K562 (cell line): ENCODE results near the gene TTLL11.

ENCODE experiments used
- ELK1 ChIP-seq: sonication (generic); formaldehyde crosslinking; IDR thresholded peaks from 2 replicates; pipeline ENCODE4 v1.8.1; 2022; ENCODE audit warnings: missing genetic modification reagents
- HDAC6 ChIP-seq: IDR thresholded peaks from 2 replicates; pipeline ENCODE4 v1.6.1; 2012; ENCODE audit warnings: low read depth, mild to moderate bottlenecking, control low read depth, inconsistent platforms, low read length, moderate library complexity
- POLR2A ChIP-seq: fragments of 450-650 bp; conservative IDR thresholded peaks from 2 replicates; pipeline ENCODE4 v1.6.1; 2016
- SETDB1 ChIP-seq: IDR thresholded peaks from one replicate; pipeline ENCODE4 v1.6.1; 2012; ENCODE audit warnings: low read length, control low read depth, inconsistent platforms
- SP1 ChIP-seq: sonication (generic); formaldehyde crosslinking; IDR thresholded peaks from 2 replicates; pipeline ENCODE4 v1.8.1; 2022; ENCODE audit warnings: mild to moderate bottlenecking, missing genetic modification reagents
- U2AF1 ChIP-seq: fragments of 200-400 bp; formaldehyde crosslinking; optimal IDR thresholded peaks from 2 replicates; pipeline ENCODE3; 2017; ENCODE audit warnings: mild to moderate bottlenecking, low read depth, low read length, moderate library complexity
- U2AF2 ChIP-seq: fragments of 200-400 bp; formaldehyde crosslinking; optimal IDR thresholded peaks from 2 replicates; pipeline ENCODE3; 2017; ENCODE audit warnings: low read depth, mild to moderate bottlenecking, low read length
- YY1 ChIP-seq, 3 experiments: IDR thresholded peaks; 2 replicates each; pipeline ENCODE4 v1.6.1; 2011; ENCODE audit warnings: low read length in 2 of 3, mild to moderate bottlenecking in 2 of 3, moderate library complexity in 2 of 3, borderline replicate concordance in 1 of 3, control low read depth in 1 of 3, low read depth in 1 of 3; ENCODE audit not compliant: insufficient read depth in 3 of 3, insufficient replicate concordance in 2 of 3, control insufficient read depth in 1 of 3, insufficient read length in 1 of 3; ENCODE audit errors: extremely low read depth in 1 of 3
- ZNF232 ChIP-seq: sonication (generic); formaldehyde crosslinking; IDR thresholded peaks from 2 replicates; pipeline ENCODE4 v1.8.0; 2022; ENCODE audit warnings: mild to moderate bottlenecking, missing genetic modification reagents
- ZSCAN32 ChIP-seq: fragments of 450-650 bp; formaldehyde crosslinking; IDR thresholded peaks from 2 replicates; pipeline ENCODE4 v1.4.0; 2020; ENCODE audit warnings: mild to moderate bottlenecking, moderate library complexity
- TF ChIP-seq, protein P1 (sequence below), 3 experiments: IDR thresholded peaks in 2 of 3; conservative IDR thresholded peaks in 1 of 3; 2 replicates each; pipeline ENCODE4 v1.5.1; 2011 to 2012; ENCODE audit warnings: low read length in 3 of 3, mild to moderate bottlenecking in 3 of 3, control low read depth in 2 of 3, improper control_type of control experiment in 1 of 3, inconsistent platforms in 1 of 3, low read depth in 1 of 3, mixed read lengths in 1 of 3, moderate library complexity in 1 of 3; ENCODE audit not compliant: insufficient read depth in 2 of 3

- TF ChIP-seq, protein P1, sequence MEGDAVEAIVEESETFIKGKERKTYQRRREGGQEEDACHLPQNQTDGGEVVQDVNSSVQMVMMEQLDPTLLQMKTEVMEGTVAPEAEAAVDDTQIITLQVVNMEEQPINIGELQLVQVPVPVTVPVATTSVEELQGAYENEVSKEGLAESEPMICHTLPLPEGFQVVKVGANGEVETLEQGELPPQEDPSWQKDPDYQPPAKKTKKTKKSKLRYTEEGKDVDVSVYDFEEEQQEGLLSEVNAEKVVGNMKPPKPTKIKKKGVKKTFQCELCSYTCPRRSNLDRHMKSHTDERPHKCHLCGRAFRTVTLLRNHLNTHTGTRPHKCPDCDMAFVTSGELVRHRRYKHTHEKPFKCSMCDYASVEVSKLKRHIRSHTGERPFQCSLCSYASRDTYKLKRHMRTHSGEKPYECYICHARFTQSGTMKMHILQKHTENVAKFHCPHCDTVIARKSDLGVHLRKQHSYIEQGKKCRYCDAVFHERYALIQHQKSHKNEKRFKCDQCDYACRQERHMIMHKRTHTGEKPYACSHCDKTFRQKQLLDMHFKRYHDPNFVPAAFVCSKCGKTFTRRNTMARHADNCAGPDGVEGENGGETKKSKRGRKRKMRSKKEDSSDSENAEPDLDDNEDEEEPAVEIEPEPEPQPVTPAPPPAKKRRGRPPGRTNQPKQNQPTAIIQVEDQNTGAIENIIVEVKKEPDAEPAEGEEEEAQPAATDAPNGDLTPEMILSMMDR (IDR thresholded peaks at IDR 0.05 in 2 of 3, conservative IDR thresholded peaks at IDR 0.05 in 1 of 3; ENCODE audit: insufficient read depth in 2 of 3, low read depth in 1 of 3, low read length in 3 of 3) = no peak
- TF ChIP-seq POLR2A (no peak), SP1 (CRISPR knock-in tag) (no peak), U2AF2 (no peak), ELK1 (CRISPR knock-in tag) (no peak), ZNF232 (no peak), ZSCAN32 (no peak), SETDB1 (no peak), HDAC6 (no peak), YY1 (IDR thresholded peaks at IDR 0.05; ENCODE audit: borderline replicate concordance in 1 of 3, control insufficient read depth in 1 of 3, extremely low read depth in 1 of 3, insufficient read depth in 3 of 3, insufficient read length in 1 of 3, insufficient replicate concordance in 2 of 3, low read depth in 1 of 3, low read length in 2 of 3) (no peak), U2AF1 (no peak)
Measured at GRCh38 chr9:121906074-121906870, 186.8 kb downstream of the TTLL11 start.
